ENCODE results near the gene GPR141.

Gene GPR141

DNA sequence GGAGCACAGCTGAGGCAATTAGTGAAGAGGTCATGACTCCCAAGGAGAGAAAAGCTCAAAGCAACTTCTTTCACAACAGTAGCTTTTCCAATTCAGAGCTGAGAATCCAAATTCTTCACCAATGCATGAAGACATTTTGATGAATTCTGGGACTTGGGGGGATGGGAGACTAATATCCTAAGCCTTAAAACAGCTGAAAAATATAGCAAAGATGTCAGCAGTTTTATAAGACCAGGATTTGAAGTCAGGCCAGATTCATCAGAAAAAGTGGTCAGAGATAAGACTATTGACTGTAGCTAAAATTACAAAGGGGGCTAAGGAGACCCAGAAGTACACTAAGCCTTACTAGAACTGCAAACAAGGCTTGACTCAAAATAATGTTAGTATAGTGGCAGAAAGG is 51.6 kb downstream of the GPR141 start:
- TF ChIP-seq, protein P1, sequence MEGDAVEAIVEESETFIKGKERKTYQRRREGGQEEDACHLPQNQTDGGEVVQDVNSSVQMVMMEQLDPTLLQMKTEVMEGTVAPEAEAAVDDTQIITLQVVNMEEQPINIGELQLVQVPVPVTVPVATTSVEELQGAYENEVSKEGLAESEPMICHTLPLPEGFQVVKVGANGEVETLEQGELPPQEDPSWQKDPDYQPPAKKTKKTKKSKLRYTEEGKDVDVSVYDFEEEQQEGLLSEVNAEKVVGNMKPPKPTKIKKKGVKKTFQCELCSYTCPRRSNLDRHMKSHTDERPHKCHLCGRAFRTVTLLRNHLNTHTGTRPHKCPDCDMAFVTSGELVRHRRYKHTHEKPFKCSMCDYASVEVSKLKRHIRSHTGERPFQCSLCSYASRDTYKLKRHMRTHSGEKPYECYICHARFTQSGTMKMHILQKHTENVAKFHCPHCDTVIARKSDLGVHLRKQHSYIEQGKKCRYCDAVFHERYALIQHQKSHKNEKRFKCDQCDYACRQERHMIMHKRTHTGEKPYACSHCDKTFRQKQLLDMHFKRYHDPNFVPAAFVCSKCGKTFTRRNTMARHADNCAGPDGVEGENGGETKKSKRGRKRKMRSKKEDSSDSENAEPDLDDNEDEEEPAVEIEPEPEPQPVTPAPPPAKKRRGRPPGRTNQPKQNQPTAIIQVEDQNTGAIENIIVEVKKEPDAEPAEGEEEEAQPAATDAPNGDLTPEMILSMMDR (IDR thresholded peaks at IDR 0.05; ENCODE audit: low read depth, low read length, missing control alignments): no peak
- H3K4me3 ChIP-seq (ENCODE audit: low read depth, low read length): no peak overlapping the region
- DNase-seq (ENCODE audit: low read depth): no peak
- in situ Hi-C loops (cut with HindIII; ENCODE audit: low sequenced_read_pairs): no loop called here

DNA sequence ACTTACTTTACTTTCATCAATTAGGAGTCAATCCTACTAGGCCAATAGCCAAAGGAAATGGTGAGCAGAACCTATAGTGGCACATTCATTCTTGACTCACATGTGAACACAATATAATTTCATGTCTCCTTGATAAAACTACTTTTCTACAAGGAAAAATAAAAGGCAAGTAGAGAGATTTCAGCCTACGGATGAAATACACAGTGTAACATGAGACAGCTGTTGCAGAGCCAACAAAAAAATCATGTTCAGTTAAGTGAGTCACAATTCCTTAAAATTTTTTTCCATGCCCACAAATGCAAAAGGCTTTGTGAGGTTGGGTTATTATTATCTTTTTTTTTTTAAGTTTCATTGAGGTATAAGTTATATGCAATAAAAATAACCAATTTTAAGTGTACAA is 54.8 kb downstream of the GPR141 start:
- in situ Hi-C loops (cut with HindIII; ENCODE audit: low sequenced_read_pairs): no loop called here
- no peak for DNase-seq (ENCODE audit: low read depth)
- TF ChIP-seq, protein P1 (IDR thresholded peaks at IDR 0.05; ENCODE audit: low read depth, low read length, missing control alignments): no peak

DNA sequence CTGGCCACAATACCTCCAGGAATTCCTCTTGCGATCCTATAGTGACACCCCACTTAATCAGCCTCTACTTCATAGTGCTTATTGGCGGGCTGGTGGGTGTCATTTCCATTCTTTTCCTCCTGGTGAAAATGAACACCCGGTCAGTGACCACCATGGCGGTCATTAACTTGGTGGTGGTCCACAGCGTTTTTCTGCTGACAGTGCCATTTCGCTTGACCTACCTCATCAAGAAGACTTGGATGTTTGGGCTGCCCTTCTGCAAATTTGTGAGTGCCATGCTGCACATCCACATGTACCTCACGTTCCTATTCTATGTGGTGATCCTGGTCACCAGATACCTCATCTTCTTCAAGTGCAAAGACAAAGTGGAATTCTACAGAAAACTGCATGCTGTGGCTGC is 56.8 kb downstream of the GPR141 start:
- no peak overlapping the region for H3K4me3 ChIP-seq (ENCODE audit: low read depth, low read length)
- in situ Hi-C loops (cut with HindIII; ENCODE audit: low sequenced_read_pairs): no loop called here
- TF ChIP-seq, protein P1 (IDR thresholded peaks at IDR 0.05; ENCODE audit: low read depth, low read length, missing control alignments): no peak
- no peak for DNase-seq (ENCODE audit: low read depth)

More for the DNA sequence above, 54.8 kb downstream of the GPR141 start:
- no peak overlapping the region for H3K4me3 ChIP-seq (ENCODE audit: low read depth, low read length)

DNA sequence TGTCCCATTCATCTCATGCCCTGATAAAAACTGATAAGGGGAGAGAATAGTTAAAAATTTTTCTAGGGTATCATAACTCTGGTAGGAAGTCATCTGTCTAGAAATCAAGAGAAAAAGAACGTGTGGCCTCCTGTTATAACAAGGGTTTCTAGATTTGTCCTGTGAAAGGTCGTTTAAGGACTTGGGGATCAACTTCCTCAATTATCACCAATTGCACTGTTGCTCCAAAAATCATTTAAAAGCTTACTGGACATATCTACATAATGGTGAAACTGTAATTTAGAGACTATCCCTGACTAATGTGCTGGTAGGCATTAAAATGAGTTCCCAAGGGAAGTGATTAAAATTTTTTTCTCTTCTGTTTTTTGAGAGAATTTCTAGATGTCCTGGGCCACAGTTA is 58.2 kb downstream of the GPR141 start:
- TF ChIP-seq, protein P1 (IDR thresholded peaks at IDR 0.05; ENCODE audit: low read depth, low read length, missing control alignments): no peak
- DNase-seq (ENCODE audit: low read depth): no peak
- in situ Hi-C loops (cut with HindIII; ENCODE audit: low sequenced_read_pairs): no loop called here
- no peak overlapping the region for H3K4me3 ChIP-seq (ENCODE audit: low read depth, low read length)

DNA sequence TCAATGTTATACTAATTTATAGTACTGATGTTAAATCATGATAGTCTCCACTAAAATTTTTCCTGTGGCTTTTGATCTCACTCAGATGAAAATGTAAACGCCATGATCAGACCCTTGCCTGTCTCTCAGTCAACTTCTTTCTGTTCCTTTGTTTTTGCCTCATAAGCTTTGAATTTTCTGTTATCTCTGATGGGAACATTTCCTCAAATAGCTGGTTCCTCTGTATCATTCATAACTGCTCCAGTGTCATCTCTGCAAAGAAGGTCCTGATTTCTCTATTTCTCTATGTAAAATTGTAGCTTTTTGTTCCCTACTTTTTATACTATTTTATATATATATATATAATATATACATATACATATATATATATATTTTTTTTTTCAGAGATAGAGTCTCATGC is 67.5 kb downstream of the GPR141 start:
- in situ Hi-C loops (cut with HindIII; ENCODE audit: low sequenced_read_pairs): no loop called here
- H3K4me3 ChIP-seq (ENCODE audit: low read depth, low read length): no peak overlapping the region
- TF ChIP-seq, protein P1 (IDR thresholded peaks at IDR 0.05; ENCODE audit: low read depth, low read length, missing control alignments): no peak
- no peak for DNase-seq (ENCODE audit: low read depth)

DNA sequence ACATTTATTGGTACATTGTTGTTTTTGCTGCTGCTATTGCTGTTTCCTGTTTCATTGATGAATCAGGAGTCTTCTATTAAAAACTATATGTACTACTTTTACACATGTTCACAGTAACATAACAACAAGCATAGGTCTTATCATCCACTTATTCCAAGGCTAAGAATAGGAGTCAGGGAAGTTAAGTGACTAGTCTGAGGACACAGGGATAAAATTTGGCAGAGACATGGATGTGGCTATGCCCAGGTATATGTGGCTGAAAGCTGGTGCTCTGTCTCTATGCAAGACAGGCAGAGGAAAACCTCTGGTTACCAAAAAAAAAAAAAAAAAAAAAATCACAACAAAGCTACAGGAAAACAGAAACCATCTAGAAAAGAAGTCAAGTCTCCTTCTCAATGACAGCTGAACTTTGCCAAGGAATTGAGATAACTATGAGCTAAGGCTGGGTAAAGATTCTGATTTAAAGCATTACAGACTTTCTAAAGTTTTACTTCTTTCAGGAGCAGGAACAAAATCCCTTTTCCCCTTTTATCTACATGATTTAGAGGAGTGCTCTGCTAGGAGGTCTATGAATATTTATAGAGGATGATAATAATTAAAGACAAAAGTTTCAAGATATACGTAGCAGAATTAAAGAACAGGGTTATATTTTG is 70.0 kb downstream of the GPR141 start:
- in situ Hi-C loops (cut with HindIII; ENCODE audit: low sequenced_read_pairs): no loop called here
- TF ChIP-seq, protein P1 (IDR thresholded peaks at IDR 0.05; ENCODE audit: low read depth, low read length, missing control alignments): no peak
- no peak for DNase-seq (ENCODE audit: low read depth)
- H3K4me3 ChIP-seq (ENCODE audit: low read depth, low read length): no peak overlapping the region

Measured in astrocyte of the cerebellum (primary cell).